Mesothelial cell of epicardium (in vitro differentiated cells): Measurements from ENCODE around the gene FTCDNL1. TPM values are rescaled to one million over a fixed set of nuclear protein-coding genes. Genes with fewer than 3 reads are reported as not detected.

Experiments used
- DNase-seq, 2 experiments: peaks; one replicate each; pipeline ENCODE4 v3.0.0; 2021; ENCODE audit warnings: low spot score in 2 of 2; ENCODE audit not compliant: unreplicated experiment in 2 of 2
- H3K27ac Mint-ChIP-seq: 2 replicates; pipeline ENCODE4 v1.8.0; 2021; ENCODE audit warnings: mixed read lengths
- H3K27me3 Mint-ChIP-seq: 2 replicates; pipeline ENCODE4 v1.8.0; 2021; ENCODE audit warnings: low read depth, mixed read lengths
- H3K36me3 Mint-ChIP-seq: 2 replicates; pipeline ENCODE4 v1.8.0; 2021; ENCODE audit warnings: mixed read lengths
- H3K4me1 Mint-ChIP-seq: 2 replicates; pipeline ENCODE4 v1.8.0; 2021; ENCODE audit warnings: mixed read lengths
- H3K4me3 Mint-ChIP-seq: 2 replicates; pipeline ENCODE4 v1.8.0; 2021; ENCODE audit warnings: mild to moderate bottlenecking, moderate library complexity, mixed read lengths
- H3K9me3 Mint-ChIP-seq: 2 replicates; pipeline ENCODE4 v1.8.0; 2021; ENCODE audit warnings: mixed read lengths
- total RNA-seq: library from RNA; stranded (reverse); gene quantifications from 3 replicates; pipeline ENCODE4 v1.2.1, GENCODE V29; 2021
- TF ChIP-seq, protein P1 (sequence below): fragments of 200-600 bp; sonication (generic); IDR thresholded peaks from one replicate; pipeline ENCODE4 v1.5.0; 2021; ENCODE audit warnings: antibody characterized with exemption; ENCODE audit not compliant: unreplicated experiment

The FTCDNL1 gene
- total RNA-seq, 1 donor from 2014 or later = 2.1 TPM

DNA sequence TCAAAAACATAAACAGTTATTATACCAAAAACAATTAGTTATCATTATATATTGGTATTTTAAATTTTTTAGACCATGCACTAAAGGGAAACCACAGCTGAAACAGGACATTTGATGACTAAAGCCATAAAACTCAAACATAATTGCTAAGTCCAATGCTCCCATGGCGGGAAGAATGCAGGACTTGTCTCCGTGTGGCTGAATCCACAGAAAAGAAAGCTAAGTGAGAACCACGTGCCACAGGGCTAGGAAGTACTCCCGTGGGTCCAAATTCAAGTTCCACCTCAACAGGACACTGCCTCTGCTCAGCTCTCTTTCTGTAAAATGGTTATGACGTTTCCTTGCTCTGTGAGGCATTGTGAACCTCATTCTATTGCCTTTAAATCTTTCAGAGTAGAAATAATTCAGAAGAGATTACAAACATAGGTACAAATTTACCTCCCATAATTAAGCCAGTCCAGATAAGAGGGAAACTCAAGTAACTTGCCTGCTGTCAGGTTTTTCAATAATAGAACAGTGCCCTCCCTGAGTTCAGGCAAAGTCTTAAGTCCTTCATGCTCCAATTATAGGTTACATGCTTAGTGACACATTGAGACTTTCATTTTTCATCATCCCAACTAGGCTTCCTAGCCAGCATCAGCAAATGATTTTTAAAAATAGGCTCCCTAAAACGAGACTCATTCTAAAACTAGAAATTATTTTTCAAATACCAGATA is 36.7 kb downstream of the FTCDNL1 start:
- Mint-ChIP-seq H3K27ac (no peak overlapping the region), H3K4me3 (no peak overlapping the region)

GRCh38 chr2:199812493-199812892 is 38.5 kb downstream of the FTCDNL1 start:
- H3K4me1 Mint-ChIP-seq = peaks cover 3% of the 10 kb centered on the region
- no peaks in the 10 kb centered on the region for H3K36me3 Mint-ChIP-seq
- H3K27me3 Mint-ChIP-seq = no peaks in the 10 kb centered on the region
- H3K27ac Mint-ChIP-seq = no peak overlapping the region
- no peak for DNase-seq
- H3K4me3 Mint-ChIP-seq = no peak overlapping the region
- TF ChIP-seq, protein P1, sequence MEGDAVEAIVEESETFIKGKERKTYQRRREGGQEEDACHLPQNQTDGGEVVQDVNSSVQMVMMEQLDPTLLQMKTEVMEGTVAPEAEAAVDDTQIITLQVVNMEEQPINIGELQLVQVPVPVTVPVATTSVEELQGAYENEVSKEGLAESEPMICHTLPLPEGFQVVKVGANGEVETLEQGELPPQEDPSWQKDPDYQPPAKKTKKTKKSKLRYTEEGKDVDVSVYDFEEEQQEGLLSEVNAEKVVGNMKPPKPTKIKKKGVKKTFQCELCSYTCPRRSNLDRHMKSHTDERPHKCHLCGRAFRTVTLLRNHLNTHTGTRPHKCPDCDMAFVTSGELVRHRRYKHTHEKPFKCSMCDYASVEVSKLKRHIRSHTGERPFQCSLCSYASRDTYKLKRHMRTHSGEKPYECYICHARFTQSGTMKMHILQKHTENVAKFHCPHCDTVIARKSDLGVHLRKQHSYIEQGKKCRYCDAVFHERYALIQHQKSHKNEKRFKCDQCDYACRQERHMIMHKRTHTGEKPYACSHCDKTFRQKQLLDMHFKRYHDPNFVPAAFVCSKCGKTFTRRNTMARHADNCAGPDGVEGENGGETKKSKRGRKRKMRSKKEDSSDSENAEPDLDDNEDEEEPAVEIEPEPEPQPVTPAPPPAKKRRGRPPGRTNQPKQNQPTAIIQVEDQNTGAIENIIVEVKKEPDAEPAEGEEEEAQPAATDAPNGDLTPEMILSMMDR = no peak
- H3K9me3 Mint-ChIP-seq = no peaks in the 10 kb centered on the region

More for the DNA sequence above, 36.7 kb downstream of the FTCDNL1 start:
- H3K36me3 Mint-ChIP-seq = no peaks in the 10 kb centered on the region
- peaks cover 2% of the 10 kb centered on the region for H3K27me3 Mint-ChIP-seq
- no peak for DNase-seq
- peaks cover 3% of the 10 kb centered on the region for H3K4me1 Mint-ChIP-seq
- TF ChIP-seq, protein P1 = no peak
- no peaks in the 10 kb centered on the region for H3K9me3 Mint-ChIP-seq

GRCh38 chr2:199811346-199811745 is 39.6 kb downstream of the FTCDNL1 start:
- Mint-ChIP-seq H3K27ac (no peak overlapping the region), H3K36me3 (no peaks in the 10 kb centered on the region), H3K9me3 (no peaks in the 10 kb centered on the region), H3K4me3 (no peak overlapping the region), H3K27me3 (no peaks in the 10 kb centered on the region), H3K4me1 (peaks cover 9% of the 10 kb centered on the region)
- DNase-seq = no peak
- TF ChIP-seq, protein P1 = no peak

DNA sequence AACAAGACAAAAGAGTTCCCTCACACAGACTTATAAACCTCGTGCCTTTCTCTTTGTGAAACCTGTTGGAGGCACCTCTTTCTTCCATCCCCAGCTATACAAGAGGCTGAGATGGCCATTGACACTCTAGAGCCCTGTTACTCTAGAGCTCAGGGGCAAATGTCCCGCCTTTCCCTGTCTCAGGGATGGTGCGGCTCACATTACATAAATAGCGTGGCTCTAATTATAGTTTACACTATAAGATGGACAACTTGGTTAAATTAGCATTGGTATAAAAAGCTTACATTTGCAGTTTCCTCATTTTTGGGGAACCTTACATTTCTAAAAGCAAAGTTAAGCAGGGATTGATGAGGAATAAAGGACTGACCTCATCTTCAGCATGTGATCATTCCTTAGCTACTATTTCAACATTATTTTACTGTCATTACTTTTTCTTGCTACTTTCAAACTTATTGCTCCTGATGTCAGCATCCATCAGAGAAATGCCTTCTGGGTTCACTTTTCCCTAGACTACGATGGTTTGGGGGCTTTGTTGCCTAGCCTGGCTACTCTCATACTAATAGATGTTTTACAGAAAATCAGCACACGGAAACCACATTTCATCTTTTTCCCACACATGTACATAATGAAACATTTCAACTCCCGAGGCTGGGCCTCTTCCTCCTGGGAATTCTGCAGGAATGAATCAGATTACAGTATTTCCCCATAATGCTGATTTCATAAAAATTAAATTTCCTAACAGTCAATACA is 40.4 kb downstream of the FTCDNL1 start:
- Mint-ChIP-seq H3K27ac (no peak overlapping the region), H3K4me3 (no peak overlapping the region), H3K27me3 (no peaks in the 10 kb centered on the region), H3K36me3 (no peaks in the 10 kb centered on the region), H3K9me3 (no peaks in the 10 kb centered on the region), H3K4me1 (peaks cover 16% of the 10 kb centered on the region)
- no peak for DNase-seq
- TF ChIP-seq, protein P1 = no peak

GRCh38 chr2:199807966-199808365 is 43.0 kb downstream of the FTCDNL1 start:
- TF ChIP-seq, protein P1 = no peak

More at GRCh38 chr2:199807966-199808365, 43.0 kb downstream of the FTCDNL1 start:
- H3K9me3 Mint-ChIP-seq = no peaks in the 10 kb centered on the region
- DNase-seq = no peak
- H3K36me3 Mint-ChIP-seq = no peaks in the 10 kb centered on the region
- H3K4me1 Mint-ChIP-seq = peaks cover 18% of the 10 kb centered on the region
- no peak overlapping the region for H3K27ac Mint-ChIP-seq
- no peak overlapping the region for H3K4me3 Mint-ChIP-seq
- no peaks in the 10 kb centered on the region for H3K27me3 Mint-ChIP-seq
